ENCODE measurements around the gene BRINP1.
"Not testable (repeated sequence)": the region's sequence is repeated elsewhere in the genome, so short reads cannot be mapped to it uniquely, and the experiment has no call there.

BRINP1 gene

DNA sequence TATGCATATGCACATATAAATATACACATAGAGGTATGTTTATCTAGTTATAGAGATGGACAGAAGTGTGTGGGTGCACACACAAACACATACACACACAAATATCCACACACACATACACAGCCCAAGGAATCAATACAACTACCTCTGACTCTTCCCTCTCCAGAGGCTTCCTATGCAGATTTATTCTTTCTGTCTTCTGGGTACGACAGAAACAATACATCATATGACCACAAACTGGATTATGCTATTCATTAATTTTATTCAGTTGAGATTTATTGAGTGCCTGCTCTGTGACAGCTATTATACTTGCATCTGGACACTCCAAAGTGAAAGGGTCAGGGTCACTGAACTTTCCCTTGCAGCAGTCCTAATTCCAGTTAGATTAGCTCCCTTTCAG lies 155.8 kb downstream of the BRINP1 start:
- no peak for DNase-seq (ENCODE audit: low read depth in 2 of 2)

DNA sequence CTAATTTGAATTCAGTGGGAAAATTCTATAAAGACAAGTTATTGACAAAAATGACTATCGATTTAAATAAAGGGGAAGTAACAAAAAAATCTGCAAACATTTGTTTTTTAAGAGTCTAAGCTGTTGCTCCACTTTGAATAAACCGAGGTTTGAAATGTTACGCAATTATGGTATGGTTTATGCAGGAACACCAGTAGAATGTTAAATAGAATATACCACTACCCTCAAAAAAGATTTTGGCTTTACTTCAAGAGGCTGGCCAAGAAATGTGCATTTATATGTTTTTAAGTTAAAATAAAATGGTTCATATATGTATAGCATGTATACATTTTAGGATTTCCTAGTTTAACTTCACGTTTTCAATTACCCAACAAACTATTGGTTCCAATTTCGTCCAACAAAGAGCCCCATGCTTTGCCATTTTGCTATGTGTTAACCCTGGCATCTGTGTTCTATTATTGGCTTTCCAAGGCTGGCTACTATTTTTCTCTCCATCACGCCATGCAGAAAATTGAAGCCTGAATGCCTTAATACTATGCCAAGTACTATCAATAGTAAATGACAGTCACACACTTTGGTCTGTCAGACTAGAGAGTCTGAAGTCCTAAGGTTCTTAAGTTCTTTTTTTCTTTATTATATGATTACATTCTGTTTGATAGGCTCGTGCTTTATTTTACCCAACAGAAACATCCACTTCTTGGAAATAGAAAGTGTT lies 171.2 kb downstream of the BRINP1 start:
- DNase-seq (ENCODE audit: low read depth in 2 of 2) = no peak

DNA sequence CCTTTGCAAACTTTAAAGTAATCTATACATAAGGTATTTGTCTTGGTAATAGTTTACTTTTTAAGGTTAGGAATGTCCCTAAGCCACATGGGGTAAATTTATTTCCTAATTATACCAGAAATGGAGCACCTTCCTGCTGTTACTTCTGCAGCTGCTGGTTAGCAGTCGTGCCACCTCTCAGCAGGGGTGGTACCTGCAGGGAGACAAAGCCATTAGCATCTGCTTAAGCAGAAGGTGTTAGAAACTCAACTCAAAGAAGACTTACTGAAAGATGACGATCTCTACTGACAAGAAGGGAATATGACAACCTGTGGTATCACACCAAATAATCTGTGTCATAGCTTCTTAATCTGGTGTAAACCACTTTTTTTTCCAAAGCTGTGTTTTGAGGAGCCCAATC lies 173.7 kb downstream of the BRINP1 start:
- DNase-seq (ENCODE audit: low read depth in 2 of 2) = no peak

DNA sequence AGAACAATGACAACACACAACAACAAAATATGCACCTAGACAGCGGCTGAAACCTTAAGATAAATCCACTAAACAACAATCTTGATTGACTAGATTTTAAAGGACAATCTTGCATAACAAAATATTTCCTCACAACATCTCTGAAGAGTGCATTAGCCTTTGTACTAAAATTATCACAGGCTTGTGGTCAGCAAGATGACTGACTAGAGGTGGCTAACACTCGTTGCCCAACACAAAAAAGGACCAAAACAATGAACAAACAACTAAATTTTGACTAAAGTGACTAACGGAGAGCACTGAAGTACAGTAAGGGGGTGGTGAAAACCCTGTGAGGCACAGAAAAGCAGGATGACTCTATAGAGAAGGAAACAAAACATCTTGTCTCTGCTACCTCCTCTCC lies 183.9 kb downstream of the BRINP1 start:
- DNase-seq (ENCODE audit: low read depth in 2 of 2) = no peak

GRCh38 chr9:119184265-119184936 lies 184.8 kb downstream of the BRINP1 start:
- no peak for DNase-seq (ENCODE audit: low read depth in 2 of 2)

- DNase-seq (ENCODE audit: low read depth in 2 of 2) = no peak
Observed at GRCh38 chr9:119181561-119181960, 187.7 kb downstream of the BRINP1 start.

- DNase-seq (ENCODE audit: low read depth in 2 of 2) = no peak
Observed at GRCh38 chr9:119180897-119181296, 188.3 kb downstream of the BRINP1 start.

GRCh38 chr9:119179701-119180100 lies 189.5 kb downstream of the BRINP1 start:
- no peak for DNase-seq (ENCODE audit: low read depth in 2 of 2)

- no peak for DNase-seq (ENCODE audit: low read depth in 2 of 2)
Observed at GRCh38 chr9:119177196-119177595, 192.0 kb downstream of the BRINP1 start.

DNA sequence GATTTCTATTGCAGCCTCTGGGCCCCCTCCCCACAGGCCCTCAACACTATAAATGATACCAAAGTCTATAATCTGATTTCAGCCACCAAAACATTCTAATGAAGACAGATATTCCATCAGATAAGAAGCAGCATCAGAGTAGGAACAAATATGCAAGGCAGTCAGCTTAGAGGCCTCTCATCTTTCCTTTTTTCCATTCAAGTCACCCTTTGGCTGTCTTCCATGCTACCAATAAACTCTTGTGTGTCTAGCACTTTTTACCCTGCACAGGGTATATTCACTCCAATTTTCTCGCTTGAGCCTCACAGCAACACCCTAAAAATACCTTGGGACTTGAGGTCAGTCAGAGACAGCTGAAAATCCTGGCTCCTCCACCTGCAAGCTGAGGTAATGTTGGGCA lies 193.7 kb downstream of the BRINP1 start:
- no peak for DNase-seq (ENCODE audit: low read depth in 2 of 2)

GRCh38 chr9:119169222-119169621 lies 200.0 kb downstream of the BRINP1 start:
- DNase-seq (ENCODE audit: low read depth in 2 of 2) = not testable (repeated sequence)

DNA sequence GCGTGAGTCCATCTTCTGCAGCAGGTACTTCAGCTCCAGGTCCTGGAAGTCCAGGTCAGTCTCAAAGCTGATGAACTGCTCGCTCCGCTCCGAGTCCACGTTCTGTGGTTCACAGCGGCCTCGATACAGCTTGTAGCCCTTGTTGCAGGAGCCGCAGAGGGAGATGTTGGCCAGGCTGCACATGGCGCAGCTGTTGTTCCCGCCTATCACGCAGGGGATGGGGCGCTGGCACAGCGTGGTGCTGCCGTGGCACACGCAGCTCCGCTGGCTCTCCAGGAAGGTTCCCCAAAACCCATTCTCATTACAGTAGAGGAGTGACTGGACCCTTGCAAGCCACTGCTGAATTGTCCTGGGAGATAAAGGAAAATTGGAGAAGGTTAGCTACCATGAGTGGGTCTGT lies 201.4 kb downstream of the BRINP1 start:
- DNase-seq (ENCODE audit: low read depth in 2 of 2) = no peak

DNA sequence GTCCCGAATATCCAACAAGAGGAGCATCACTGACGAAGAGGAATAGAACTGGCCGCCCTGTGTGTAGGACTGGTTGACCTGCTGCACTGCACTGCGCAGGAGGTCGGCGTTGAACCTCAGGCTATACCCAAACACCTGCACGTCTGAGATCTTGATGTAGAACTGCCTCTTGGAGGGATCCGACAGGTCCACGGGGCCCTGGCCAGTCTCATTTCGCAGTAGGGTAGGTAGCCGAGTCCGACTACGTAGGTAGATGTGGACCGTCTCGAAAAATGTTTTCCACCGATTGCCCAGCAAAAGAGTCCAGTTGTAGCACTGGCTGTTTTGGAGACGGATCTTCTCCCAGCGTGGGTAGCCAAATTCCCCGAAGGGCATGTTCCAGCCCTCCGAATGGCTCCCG lies 202.0 kb downstream of the BRINP1 start:
- no peak for DNase-seq (ENCODE audit: low read depth in 2 of 2)

DNA sequence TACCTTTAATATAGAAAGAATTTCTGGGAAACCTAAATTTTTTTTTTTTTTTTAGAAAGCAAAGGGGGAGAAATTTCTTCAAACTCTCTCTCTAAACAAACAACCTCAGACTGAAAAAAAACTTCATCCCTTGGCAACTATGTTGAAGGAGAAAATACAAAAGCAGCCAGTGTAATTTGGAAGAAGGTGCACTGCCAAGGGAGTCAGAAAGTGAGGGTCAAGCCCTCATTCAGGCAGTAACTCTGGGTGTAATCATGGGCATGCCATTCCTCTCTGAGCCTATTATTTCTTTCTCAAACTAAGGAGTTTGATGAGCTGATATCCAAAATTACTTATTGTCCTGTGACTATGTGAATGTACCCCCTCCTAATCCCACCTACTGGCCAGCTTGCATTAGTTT lies 203.1 kb downstream of the BRINP1 start:
- no peak for DNase-seq (ENCODE audit: low read depth in 2 of 2)

DNA sequence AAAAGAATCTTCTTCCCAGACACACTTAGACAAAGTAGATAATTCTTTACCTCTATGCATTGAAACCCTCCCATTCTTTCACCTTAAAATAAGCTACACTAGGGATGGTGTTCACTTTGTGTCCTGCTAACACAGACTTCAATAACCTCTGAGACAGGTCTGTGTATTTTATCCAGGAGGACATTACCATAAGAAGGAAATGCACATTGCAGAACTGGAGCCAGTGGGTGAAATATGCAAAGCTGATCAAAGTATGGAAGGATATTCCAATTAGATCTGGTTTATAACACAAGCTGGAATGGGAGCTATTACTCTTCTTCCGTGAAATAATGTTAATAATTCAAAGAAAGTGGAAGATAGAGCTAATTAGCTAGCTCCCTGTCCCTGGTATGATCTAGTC lies 204.1 kb downstream of the BRINP1 start:
- no peak for DNase-seq (ENCODE audit: low read depth in 2 of 2)

DNA sequence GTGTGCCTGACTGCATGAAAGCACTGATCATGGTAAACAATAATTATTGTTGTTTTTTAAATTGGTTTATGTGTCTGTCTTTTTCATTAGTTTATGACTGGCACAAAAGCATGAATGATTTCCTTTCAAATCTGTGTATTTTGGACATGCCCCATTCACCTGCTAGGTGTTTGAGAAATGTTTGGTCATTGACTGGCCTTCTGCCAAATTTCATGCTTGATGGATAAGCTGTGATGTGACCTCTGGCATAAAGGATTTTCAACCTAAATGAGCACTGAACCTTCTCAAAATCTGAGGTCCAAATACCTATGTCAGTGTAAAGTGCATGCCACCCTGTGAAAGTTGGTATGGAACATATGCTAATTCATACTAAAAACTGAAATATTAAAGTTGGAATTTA lies 204.5 kb downstream of the BRINP1 start:
- no peak for DNase-seq (ENCODE audit: low read depth in 2 of 2)

GRCh38 chr9:119160551-119160950 lies 208.7 kb downstream of the BRINP1 start:
- DNase-seq (ENCODE audit: low read depth in 2 of 2) = no peak

GRCh38 chr9:119159386-119159785 lies 209.8 kb downstream of the BRINP1 start:
- DNase-seq (ENCODE audit: low read depth in 2 of 2) = no peak

- no peak for DNase-seq (ENCODE audit: low read depth in 2 of 2)
Observed at GRCh38 chr9:119157196-119157595, 212.0 kb downstream of the BRINP1 start.

GRCh38 chr9:119156354-119156753 lies 212.9 kb downstream of the BRINP1 start:
- no peak for DNase-seq (ENCODE audit: low read depth in 2 of 2)

- DNase-seq (ENCODE audit: low read depth in 2 of 2) = no peak
Observed at GRCh38 chr9:119154527-119154926, 214.7 kb downstream of the BRINP1 start.

GRCh38 chr9:119153402-119153801 lies 215.8 kb downstream of the BRINP1 start:
- DNase-seq (ENCODE audit: low read depth in 2 of 2) = no peak

DNA sequence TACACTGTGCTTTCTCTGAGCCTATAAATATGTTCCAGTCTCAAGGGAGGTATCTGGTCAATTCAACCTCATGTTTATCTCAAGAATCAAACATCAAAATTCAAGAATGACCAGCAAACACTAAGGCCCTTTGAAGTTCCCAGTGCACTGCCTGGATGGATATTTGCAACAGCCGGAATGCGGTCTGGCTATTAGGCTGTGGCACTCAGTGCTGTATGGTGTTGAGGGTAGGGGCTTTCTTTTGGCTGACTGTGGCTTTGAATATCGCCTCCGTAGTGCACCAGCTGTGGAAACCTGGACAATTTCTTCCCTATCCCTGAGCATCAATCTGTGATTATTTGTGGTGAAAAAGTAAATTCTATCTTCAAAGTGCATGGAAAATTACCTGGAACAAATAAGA lies 220.4 kb downstream of the BRINP1 start:
- DNase-seq (ENCODE audit: low read depth in 2 of 2) = no peak

DNA sequence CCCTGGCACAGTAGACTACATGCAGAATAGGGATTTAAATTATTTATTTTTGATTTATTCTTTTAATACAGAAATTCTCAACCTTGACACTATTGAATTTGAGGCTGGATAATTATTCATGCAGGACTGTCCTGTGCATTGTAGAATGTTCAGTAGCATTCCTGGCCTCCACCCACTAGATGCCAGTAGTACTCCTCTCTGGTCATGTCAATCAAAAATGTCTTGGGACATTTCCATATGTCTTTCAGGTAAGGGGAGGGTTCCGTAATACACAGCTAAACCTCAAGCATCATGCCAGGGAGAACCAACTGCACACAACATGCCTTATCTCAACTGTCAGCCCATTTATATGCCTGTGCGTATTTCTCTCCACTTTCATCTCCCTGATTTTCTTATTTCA lies 231.8 kb downstream of the BRINP1 start:
- no peak for DNase-seq (ENCODE audit: low read depth in 2 of 2)

Measured in stimulated activated CD8-positive, alpha-beta memory T cell treated with anti-CD3 and anti-CD28 coated beads, Interleukin-15, amount 100 ng/mL, for 4 hours (primary cell).